Panc1 (cell line): ENCODE data around the gene NADSYN1.

Source experiments
- POLR2AphosphoS5 ChIP-seq: IDR thresholded peaks from 2 replicates; pipeline ENCODE4 v1.6.1; 2012; ENCODE audit warnings: mild to moderate bottlenecking, low read depth, low read length, moderate library complexity
- SIN3A ChIP-seq: IDR thresholded peaks from 2 replicates; pipeline ENCODE4 v1.6.1; 2012; ENCODE audit warnings: low read depth, mild to moderate bottlenecking, low read length, moderate library complexity, borderline replicate concordance; ENCODE audit not compliant: insufficient read depth
- TCF7L2 ChIP-seq: IDR thresholded peaks from 2 replicates; pipeline ENCODE4 v1.6.1; 2011; ENCODE audit warnings: mild to moderate bottlenecking, low read depth, low read length, inconsistent platforms
- TF ChIP-seq, protein P1 (sequence below): fragments of 450-650 bp; IDR thresholded peaks from 2 replicates; pipeline ENCODE4 v1.5.1; 2017; ENCODE audit warnings: mild to moderate bottlenecking
- TF ChIP-seq, protein P2 (sequence below), 2 experiments: IDR thresholded peaks; 2 replicates each; pipeline ENCODE4 v1.6.1; 2011 to 2012; ENCODE audit warnings: low read depth in 2 of 2, control low read depth in 1 of 2, low read length in 1 of 2, mild to moderate bottlenecking in 1 of 2, moderate library complexity in 1 of 2; ENCODE audit not compliant: insufficient read depth in 1 of 2

- TF ChIP-seq, protein P1, sequence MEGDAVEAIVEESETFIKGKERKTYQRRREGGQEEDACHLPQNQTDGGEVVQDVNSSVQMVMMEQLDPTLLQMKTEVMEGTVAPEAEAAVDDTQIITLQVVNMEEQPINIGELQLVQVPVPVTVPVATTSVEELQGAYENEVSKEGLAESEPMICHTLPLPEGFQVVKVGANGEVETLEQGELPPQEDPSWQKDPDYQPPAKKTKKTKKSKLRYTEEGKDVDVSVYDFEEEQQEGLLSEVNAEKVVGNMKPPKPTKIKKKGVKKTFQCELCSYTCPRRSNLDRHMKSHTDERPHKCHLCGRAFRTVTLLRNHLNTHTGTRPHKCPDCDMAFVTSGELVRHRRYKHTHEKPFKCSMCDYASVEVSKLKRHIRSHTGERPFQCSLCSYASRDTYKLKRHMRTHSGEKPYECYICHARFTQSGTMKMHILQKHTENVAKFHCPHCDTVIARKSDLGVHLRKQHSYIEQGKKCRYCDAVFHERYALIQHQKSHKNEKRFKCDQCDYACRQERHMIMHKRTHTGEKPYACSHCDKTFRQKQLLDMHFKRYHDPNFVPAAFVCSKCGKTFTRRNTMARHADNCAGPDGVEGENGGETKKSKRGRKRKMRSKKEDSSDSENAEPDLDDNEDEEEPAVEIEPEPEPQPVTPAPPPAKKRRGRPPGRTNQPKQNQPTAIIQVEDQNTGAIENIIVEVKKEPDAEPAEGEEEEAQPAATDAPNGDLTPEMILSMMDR: no peak
- TF ChIP-seq POLR2AphosphoS5 (no peak), TCF7L2 (no peak), SIN3A (no peak)
- TF ChIP-seq, protein P2, sequence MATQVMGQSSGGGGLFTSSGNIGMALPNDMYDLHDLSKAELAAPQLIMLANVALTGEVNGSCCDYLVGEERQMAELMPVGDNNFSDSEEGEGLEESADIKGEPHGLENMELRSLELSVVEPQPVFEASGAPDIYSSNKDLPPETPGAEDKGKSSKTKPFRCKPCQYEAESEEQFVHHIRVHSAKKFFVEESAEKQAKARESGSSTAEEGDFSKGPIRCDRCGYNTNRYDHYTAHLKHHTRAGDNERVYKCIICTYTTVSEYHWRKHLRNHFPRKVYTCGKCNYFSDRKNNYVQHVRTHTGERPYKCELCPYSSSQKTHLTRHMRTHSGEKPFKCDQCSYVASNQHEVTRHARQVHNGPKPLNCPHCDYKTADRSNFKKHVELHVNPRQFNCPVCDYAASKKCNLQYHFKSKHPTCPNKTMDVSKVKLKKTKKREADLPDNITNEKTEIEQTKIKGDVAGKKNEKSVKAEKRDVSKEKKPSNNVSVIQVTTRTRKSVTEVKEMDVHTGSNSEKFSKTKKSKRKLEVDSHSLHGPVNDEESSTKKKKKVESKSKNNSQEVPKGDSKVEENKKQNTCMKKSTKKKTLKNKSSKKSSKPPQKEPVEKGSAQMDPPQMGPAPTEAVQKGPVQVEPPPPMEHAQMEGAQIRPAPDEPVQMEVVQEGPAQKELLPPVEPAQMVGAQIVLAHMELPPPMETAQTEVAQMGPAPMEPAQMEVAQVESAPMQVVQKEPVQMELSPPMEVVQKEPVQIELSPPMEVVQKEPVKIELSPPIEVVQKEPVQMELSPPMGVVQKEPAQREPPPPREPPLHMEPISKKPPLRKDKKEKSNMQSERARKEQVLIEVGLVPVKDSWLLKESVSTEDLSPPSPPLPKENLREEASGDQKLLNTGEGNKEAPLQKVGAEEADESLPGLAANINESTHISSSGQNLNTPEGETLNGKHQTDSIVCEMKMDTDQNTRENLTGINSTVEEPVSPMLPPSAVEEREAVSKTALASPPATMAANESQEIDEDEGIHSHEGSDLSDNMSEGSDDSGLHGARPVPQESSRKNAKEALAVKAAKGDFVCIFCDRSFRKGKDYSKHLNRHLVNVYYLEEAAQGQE (IDR thresholded peaks at IDR 0.05; ENCODE audit: insufficient read depth in 1 of 2, low read depth in 2 of 2, low read length in 1 of 2): no peak
Measured at GRCh38 chr11:71532036-71532610, 79.1 kb downstream of the NADSYN1 start.
